ENCODE results near the gene CACNG8. TPM values are rescaled to one million over a fixed set of nuclear protein-coding genes. Genes with fewer than 3 reads are reported as not detected.

Gene CACNG8
- total RNA-seq, 3 donors from 2014 or later: 0.07 to 0.09 TPM; not detected in 1

DNA sequence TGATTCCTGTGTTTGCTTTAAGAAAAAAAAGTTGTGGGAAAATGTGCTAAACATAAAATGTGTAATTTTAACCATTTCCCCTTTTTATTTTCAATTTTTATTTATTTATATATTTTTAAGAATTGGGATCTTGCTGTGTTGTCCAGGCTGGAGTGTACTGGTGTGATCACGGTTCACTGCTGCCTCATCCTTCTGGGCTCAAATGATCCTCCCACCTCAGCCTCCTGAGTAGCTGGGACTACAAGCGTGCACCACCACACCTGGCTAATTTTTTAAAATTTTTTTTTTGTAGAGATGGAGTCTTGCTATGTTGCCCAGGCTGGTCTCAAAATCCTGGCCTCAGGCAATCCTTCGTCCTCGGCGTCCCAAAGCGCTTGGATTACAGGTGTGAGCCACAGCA is 47.7 kb downstream of the CACNG8 start:
- intact Hi-C loops (cut with DNase I, micrococcal nuclease): no loop called here
- Histone ChIP-seq H3K4me3 (no peak overlapping the region), H3K4me1 (ENCODE audit: low read depth) (no peaks in the 10 kb centered on the region), H3K9me3 (no peaks in the 10 kb centered on the region), H3K36me3 (ENCODE audit: low read depth) (no peaks in the 10 kb centered on the region)
- no peak for DNase-seq
- TF ChIP-seq, protein P1, sequence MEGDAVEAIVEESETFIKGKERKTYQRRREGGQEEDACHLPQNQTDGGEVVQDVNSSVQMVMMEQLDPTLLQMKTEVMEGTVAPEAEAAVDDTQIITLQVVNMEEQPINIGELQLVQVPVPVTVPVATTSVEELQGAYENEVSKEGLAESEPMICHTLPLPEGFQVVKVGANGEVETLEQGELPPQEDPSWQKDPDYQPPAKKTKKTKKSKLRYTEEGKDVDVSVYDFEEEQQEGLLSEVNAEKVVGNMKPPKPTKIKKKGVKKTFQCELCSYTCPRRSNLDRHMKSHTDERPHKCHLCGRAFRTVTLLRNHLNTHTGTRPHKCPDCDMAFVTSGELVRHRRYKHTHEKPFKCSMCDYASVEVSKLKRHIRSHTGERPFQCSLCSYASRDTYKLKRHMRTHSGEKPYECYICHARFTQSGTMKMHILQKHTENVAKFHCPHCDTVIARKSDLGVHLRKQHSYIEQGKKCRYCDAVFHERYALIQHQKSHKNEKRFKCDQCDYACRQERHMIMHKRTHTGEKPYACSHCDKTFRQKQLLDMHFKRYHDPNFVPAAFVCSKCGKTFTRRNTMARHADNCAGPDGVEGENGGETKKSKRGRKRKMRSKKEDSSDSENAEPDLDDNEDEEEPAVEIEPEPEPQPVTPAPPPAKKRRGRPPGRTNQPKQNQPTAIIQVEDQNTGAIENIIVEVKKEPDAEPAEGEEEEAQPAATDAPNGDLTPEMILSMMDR (IDR thresholded peaks at IDR 0.05): no peak
- ATAC-seq: no peak

DNA sequence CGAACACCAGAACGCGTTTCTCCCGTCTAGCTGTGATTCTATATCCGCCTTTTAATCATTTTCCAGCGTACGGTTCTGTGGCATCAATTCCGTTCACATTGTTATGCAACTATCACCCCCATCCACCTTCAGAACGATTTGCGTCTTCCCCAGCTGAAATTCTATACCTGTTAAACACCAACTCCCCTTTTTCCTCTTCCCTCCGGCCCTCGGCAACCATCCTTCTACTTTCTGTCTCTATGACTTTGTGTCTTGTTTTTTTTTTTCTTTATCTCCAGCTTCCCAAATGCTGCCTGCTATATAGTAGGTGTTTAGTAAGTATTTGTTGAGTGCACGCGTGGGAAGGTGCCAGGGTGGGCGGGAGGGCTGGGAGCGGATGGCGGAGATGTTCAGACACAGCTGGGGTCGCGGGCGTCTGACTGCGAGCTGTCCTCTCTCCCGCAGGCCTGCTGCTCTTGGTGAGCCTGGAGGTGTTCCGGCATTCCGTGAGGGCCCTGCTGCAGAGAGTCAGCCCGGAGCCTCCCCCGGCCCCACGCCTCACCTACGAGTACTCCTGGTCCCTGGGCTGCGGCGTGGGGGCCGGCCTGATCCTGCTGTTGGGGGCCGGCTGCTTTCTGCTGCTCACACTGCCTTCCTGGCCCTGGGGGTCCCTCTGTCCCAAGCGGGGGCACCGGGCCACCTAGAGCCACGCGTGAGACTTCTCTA is 48.9 kb downstream of the CACNG8 start:
- intact Hi-C loops (cut with DNase I, micrococcal nuclease): no loop called here
- H3K9me3 ChIP-seq: no peaks in the 10 kb centered on the region
- DNase-seq (no peak), ATAC-seq (no peak)
- no peaks in the 10 kb centered on the region for H3K36me3 ChIP-seq (ENCODE audit: low read depth)
- no peak overlapping the region for H3K4me3 ChIP-seq
- no peaks in the 10 kb centered on the region for H3K4me1 ChIP-seq (ENCODE audit: low read depth)
- TF ChIP-seq, protein P1 (IDR thresholded peaks at IDR 0.05): no peak

DNA sequence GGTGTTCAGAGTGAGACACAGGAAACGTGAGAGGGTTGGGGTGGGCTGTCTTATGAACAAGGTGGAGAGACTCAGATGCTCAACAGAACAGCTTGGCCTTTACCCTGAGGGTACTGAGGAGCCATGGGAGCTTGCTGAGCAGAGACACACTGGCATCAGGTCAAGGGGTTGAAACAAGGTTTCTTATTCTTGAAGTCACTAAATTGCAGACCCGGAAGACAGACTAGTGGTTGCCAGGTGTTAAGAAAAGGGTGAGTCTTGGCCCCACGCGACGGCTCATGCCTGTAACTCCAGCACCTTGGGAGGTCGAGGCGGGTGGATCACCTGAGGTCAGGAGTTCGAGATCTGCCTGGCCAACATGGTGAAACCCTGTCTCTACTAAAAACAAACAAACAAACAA is 51.1 kb downstream of the CACNG8 start:
- H3K36me3 ChIP-seq (ENCODE audit: low read depth): no peaks in the 10 kb centered on the region
- H3K4me1 ChIP-seq (ENCODE audit: low read depth): no peaks in the 10 kb centered on the region
- TF ChIP-seq, protein P1 (IDR thresholded peaks at IDR 0.05): no peak
- H3K9me3 ChIP-seq: no peaks in the 10 kb centered on the region
- intact Hi-C loops (cut with DNase I, micrococcal nuclease): no loop called here
- no peak overlapping the region for H3K4me3 ChIP-seq
- DNase-seq: no peak
- no peak for ATAC-seq

DNA sequence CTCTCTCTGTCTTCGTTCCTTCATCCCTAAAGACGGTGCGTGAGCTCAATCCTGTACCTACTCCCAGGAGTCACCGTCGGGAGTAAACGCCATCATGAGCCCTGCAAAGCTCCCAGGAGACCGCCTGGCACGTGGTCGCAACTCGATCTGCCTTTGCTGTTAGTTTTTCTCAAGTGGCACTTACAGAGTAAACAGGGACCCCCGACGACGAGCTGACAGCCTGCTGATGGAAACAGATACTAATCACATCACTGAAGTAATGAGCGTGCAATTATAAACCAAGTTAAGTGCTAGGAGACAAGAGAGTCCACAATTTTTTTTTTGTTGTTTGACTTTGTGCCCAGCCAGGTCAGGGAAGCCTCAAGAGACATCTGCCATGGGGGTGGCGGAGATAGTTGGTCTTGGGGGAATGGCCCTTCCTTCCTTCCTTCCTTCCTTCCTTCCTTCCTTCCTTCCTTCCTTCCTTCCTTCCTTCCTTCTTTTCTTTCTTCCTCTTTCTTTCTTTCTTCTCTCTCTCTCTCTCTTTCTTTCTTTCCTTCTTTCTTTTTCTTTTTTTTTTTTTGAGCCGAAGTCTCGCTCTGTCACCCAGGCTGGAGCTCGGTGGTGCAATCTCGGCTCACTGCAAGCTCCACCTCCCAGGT is 52.3 kb downstream of the CACNG8 start:
- Histone ChIP-seq H3K4me1 (ENCODE audit: low read depth) (peaks cover 3% of the 10 kb centered on the region), H3K36me3 (ENCODE audit: low read depth) (no peaks in the 10 kb centered on the region), H3K9me3 (no peaks in the 10 kb centered on the region), H3K4me3 (no peak overlapping the region)
- intact Hi-C loops (cut with DNase I, micrococcal nuclease): no loop called here
- TF ChIP-seq, protein P1 (IDR thresholded peaks at IDR 0.05): no peak
- DNase-seq (no peak), ATAC-seq (no peak)

DNA sequence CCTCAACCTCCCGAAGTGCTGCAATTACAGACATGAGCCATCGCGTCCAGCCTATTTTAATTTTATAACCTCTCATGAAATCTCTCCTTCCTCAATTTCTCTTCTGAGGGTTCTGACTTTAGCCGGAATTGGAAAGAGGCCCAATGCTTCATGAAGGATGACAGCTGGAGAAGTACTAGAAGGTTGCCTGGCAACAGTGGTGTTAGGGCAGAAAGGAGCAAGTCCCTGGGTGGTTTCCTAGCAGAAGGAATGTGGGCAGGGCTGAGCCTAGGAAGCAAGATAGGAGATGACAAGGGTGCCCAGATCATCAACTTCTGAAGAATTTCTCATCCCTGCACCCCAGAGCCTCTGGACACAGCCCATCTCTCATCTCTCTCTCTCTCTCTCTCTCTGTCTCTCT is 54.5 kb downstream of the CACNG8 start:
- Histone ChIP-seq H3K9me3 (no peaks in the 10 kb centered on the region), H3K36me3 (ENCODE audit: low read depth) (no peaks in the 10 kb centered on the region), H3K4me1 (ENCODE audit: low read depth) (peaks cover 3% of the 10 kb centered on the region), H3K4me3 (no peak overlapping the region)
- DNase-seq (no peak), ATAC-seq (no peak)
- intact Hi-C loops (cut with DNase I, micrococcal nuclease): no loop called here
- TF ChIP-seq, protein P1 (IDR thresholded peaks at IDR 0.05): no peak
